Panc1 (cell line): ENCODE results near the gene C6orf89.

Experiments used
- POLR2AphosphoS5 ChIP-seq: IDR thresholded peaks from 2 replicates; pipeline ENCODE4 v1.6.1; 2012; ENCODE audit warnings: mild to moderate bottlenecking, low read depth, low read length, moderate library complexity
- SIN3A ChIP-seq: IDR thresholded peaks from 2 replicates; pipeline ENCODE4 v1.6.1; 2012; ENCODE audit warnings: low read depth, mild to moderate bottlenecking, low read length, moderate library complexity, borderline replicate concordance; ENCODE audit not compliant: insufficient read depth
- TCF7L2 ChIP-seq: IDR thresholded peaks from 2 replicates; pipeline ENCODE4 v1.6.1; 2011; ENCODE audit warnings: mild to moderate bottlenecking, low read depth, low read length, inconsistent platforms
- TF ChIP-seq, protein P1 (sequence below): fragments of 450-650 bp; IDR thresholded peaks from 2 replicates; pipeline ENCODE4 v1.5.1; 2017; ENCODE audit warnings: mild to moderate bottlenecking
- TF ChIP-seq, protein P2 (sequence below), 2 experiments: IDR thresholded peaks; 2 replicates each; pipeline ENCODE4 v1.6.1; 2011 to 2012; ENCODE audit warnings: low read depth in 2 of 2, control low read depth in 1 of 2, low read length in 1 of 2, mild to moderate bottlenecking in 1 of 2, moderate library complexity in 1 of 2; ENCODE audit not compliant: insufficient read depth in 1 of 2

DNA sequence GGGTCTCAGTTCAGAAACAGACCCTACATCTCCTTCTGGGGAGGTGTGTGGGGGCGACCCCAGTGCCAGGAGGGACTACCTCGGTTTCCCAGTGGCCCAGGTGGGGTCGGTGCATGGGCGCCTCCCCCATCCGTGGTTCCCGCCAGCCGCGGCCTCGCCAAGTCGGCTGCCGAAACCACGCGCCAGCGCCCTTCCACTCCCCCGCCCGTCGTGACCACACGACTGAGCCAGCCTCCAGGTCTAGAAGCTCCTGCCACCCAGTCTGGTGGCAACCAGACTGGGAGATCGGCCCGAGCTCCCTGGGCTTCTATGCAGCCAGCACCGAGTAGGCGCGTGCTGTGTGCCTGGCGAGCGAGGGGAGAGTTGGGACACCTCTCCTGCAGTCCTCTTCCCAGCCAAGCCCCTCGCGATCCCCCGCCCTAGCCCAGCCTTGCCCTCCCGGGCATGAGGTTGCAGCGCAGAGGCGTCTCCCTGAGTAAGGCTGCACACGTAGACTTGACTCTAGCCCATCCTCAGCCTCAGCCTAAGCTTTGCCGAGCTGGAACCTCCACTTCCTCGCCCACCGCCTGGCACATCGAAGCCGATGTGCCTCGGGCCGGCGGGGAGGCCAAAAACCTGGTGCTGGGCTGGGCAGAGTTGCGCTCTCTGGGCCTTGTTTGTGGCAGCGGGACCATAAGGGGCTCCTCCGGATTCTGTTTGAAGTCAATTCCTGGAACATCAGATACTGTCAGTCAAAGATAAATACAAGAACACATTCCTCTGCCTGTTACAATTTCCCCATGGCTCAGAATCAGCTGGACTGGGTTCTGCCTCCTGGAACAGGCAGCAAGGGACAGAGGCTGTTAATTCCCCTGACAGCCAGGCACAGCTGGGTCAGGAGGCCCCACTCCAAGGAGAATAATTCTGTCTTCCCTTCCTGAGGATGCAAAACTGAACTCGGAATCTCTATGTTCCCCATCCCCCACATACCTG, 45.0 kb upstream of the C6orf89 start:
- TF ChIP-seq SIN3A (no peak), POLR2AphosphoS5 (no peak), TCF7L2 (no peak)
- TF ChIP-seq, protein P1, sequence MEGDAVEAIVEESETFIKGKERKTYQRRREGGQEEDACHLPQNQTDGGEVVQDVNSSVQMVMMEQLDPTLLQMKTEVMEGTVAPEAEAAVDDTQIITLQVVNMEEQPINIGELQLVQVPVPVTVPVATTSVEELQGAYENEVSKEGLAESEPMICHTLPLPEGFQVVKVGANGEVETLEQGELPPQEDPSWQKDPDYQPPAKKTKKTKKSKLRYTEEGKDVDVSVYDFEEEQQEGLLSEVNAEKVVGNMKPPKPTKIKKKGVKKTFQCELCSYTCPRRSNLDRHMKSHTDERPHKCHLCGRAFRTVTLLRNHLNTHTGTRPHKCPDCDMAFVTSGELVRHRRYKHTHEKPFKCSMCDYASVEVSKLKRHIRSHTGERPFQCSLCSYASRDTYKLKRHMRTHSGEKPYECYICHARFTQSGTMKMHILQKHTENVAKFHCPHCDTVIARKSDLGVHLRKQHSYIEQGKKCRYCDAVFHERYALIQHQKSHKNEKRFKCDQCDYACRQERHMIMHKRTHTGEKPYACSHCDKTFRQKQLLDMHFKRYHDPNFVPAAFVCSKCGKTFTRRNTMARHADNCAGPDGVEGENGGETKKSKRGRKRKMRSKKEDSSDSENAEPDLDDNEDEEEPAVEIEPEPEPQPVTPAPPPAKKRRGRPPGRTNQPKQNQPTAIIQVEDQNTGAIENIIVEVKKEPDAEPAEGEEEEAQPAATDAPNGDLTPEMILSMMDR, result no peak
- TF ChIP-seq, protein P2, sequence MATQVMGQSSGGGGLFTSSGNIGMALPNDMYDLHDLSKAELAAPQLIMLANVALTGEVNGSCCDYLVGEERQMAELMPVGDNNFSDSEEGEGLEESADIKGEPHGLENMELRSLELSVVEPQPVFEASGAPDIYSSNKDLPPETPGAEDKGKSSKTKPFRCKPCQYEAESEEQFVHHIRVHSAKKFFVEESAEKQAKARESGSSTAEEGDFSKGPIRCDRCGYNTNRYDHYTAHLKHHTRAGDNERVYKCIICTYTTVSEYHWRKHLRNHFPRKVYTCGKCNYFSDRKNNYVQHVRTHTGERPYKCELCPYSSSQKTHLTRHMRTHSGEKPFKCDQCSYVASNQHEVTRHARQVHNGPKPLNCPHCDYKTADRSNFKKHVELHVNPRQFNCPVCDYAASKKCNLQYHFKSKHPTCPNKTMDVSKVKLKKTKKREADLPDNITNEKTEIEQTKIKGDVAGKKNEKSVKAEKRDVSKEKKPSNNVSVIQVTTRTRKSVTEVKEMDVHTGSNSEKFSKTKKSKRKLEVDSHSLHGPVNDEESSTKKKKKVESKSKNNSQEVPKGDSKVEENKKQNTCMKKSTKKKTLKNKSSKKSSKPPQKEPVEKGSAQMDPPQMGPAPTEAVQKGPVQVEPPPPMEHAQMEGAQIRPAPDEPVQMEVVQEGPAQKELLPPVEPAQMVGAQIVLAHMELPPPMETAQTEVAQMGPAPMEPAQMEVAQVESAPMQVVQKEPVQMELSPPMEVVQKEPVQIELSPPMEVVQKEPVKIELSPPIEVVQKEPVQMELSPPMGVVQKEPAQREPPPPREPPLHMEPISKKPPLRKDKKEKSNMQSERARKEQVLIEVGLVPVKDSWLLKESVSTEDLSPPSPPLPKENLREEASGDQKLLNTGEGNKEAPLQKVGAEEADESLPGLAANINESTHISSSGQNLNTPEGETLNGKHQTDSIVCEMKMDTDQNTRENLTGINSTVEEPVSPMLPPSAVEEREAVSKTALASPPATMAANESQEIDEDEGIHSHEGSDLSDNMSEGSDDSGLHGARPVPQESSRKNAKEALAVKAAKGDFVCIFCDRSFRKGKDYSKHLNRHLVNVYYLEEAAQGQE (IDR thresholded peaks at IDR 0.05; ENCODE audit: insufficient read depth in 1 of 2, low read depth in 2 of 2, low read length in 1 of 2), result no peak
